Stomach (tissue), 4 donors: ENCODE data around the gene ELOB.

Experiments used
- CTCF ChIP-seq, 7 experiments: fragments of 450-650 bp in 4 of 7; fragments of 200-600 bp in 3 of 7; sonication (generic) in 3 of 7; IDR thresholded peaks; one replicate each; pipeline ENCODE4 v1.5.1; 2016 to 2019; ENCODE audit warnings: antibody characterized with exemption in 7 of 7, control low read depth in 2 of 7, mild to moderate bottlenecking in 1 of 7
- EP300 ChIP-seq: sonication (generic); formaldehyde crosslinking; IDR thresholded peaks from one replicate; pipeline ENCODE4 v1.6.1; 2017; ENCODE audit warnings: antibody characterized with exemption
- POLR2A ChIP-seq, 4 donors: fragments of 450-650 bp; IDR thresholded peaks; one replicate each; pipeline ENCODE4 v1.6.1; 2016; ENCODE audit warnings: antibody characterized with exemption in 4 of 4, control low read depth in 2 of 4, mild to moderate bottlenecking in 1 of 4, moderate library complexity in 1 of 4

GRCh38 chr16:2799859-2800226 lies 22.8 kb upstream of the ELOB start:
- TF ChIP-seq POLR2A (IDR thresholded peaks at IDR 0.05) (no peak), CTCF (IDR thresholded peaks at IDR 0.05) (no peak), EP300 (no peak)
